Panc1 (cell line): ENCODE data around the gene APOBEC3G. TPM values are rescaled to one million over a fixed set of nuclear protein-coding genes. Genes with fewer than 3 reads are reported as not detected.
"Not testable (repeated sequence)": the region's sequence is repeated elsewhere in the genome, so short reads cannot be mapped to it uniquely, and the experiment has no call there.

Experiments used
- ATAC-seq: fragments of 200-7000 bp; cut with Tn5 transposase; 2 replicates; pipeline ENCODE4 v1.9.1; 2020; ENCODE audit warnings: mild to moderate bottlenecking, moderate library complexity
- BruUV-seq: library from RNA; stranded (reverse); fragments of 400-500 nt; replicated peaks from 2 replicates; lab custom pipeline; 2021; lab: Mats Ljungman, UMichigan
- CTCF ChIA-PET: fragments of 300-600 bp; sonication (Branson Sonifier 250); formaldehyde crosslinking; loops from one replicate; lab custom pipeline; 2022; ENCODE audit warnings: antibody characterized with exemption; lab: Charles Lee
- POLR2A ChIA-PET: fragments of 300-600 bp; sonication (Branson Sonifier 250); formaldehyde crosslinking; loops from one replicate; lab custom pipeline; 2022; ENCODE audit warnings: antibody characterized with exemption; lab: Charles Lee
- DNase-seq: peaks from one replicate; pipeline ENCODE4 v3.0.0-alpha.2; 2010; ENCODE audit warnings: low read depth, low spot score
- H3K27ac ChIP-seq: 2 replicates; pipeline ENCODE4 v1.5.1; 2011; ENCODE audit warnings: mild to moderate bottlenecking, low read length, inconsistent platforms
- H3K27me3 ChIP-seq: fragments of 200-500 bp; sonication (Bioruptor generic); 2 replicates; pipeline ENCODE4 v1.6.0; 2014; ENCODE audit warnings: low read length, inconsistent platforms; ENCODE audit not compliant: control insufficient read depth, insufficient read depth
- H3K36me3 ChIP-seq: fragments of 200-500 bp; sonication (Bioruptor generic); 2 replicates; pipeline ENCODE4 v1.5.1; 2014; ENCODE audit warnings: inconsistent platforms, mild to moderate bottlenecking, low read length, moderate library complexity; ENCODE audit not compliant: control insufficient read depth, insufficient read depth
- H3K4me1 ChIP-seq: 2 replicates; pipeline ENCODE4 v1.5.1; 2011; ENCODE audit warnings: inconsistent platforms, mild to moderate bottlenecking, low read length, moderate library complexity; ENCODE audit not compliant: control insufficient read depth, insufficient read depth
- H3K4me3 ChIP-seq, 2 experiments: 2 replicates each; pipeline ENCODE4 v1.5.1; 2011 to 2012; ENCODE audit warnings: low read depth in 2 of 2, low read length in 2 of 2, mild to moderate bottlenecking in 2 of 2, inconsistent platforms in 1 of 2, moderate library complexity in 1 of 2
- H3K9me3 ChIP-seq: fragments of 200-500 bp; sonication (Bioruptor generic); 2 replicates; pipeline ENCODE4 v1.5.1; 2014; ENCODE audit warnings: low read depth, mild to moderate bottlenecking, inconsistent platforms, low read length, moderate library complexity; ENCODE audit not compliant: control insufficient read depth, insufficient read depth
- POLR2AphosphoS5 ChIP-seq: IDR thresholded peaks from 2 replicates; pipeline ENCODE4 v1.6.1; 2012; ENCODE audit warnings: mild to moderate bottlenecking, low read depth, low read length, moderate library complexity
- SIN3A ChIP-seq: IDR thresholded peaks from 2 replicates; pipeline ENCODE4 v1.6.1; 2012; ENCODE audit warnings: low read depth, mild to moderate bottlenecking, low read length, moderate library complexity, borderline replicate concordance; ENCODE audit not compliant: insufficient read depth
- TCF7L2 ChIP-seq: IDR thresholded peaks from 2 replicates; pipeline ENCODE4 v1.6.1; 2011; ENCODE audit warnings: mild to moderate bottlenecking, low read depth, low read length, inconsistent platforms
- in situ Hi-C: cut with HindIII; loops from 2 replicates; pipeline ENCODE4 v1.10.0; 2016; ENCODE audit warnings: low sequenced_read_pairs, low pct_unique_long_range_greater_than_20kb
- intact Hi-C: fragments of 100-400 bp; cut with micrococcal nuclease; formaldehyde crosslinking; loops from one replicate; pipeline ENCODE4 v1.10.0; 2022; ENCODE audit not compliant: unreplicated experiment
- total RNA-seq: library from RNA; stranded (reverse); gene quantifications from one replicate; pipeline ENCODE4 v1.2.1, GENCODE V29; 2021; ENCODE audit not compliant: unreplicated experiment
- TF ChIP-seq, protein P1 (sequence below): fragments of 450-650 bp; IDR thresholded peaks from 2 replicates; pipeline ENCODE4 v1.5.1; 2017; ENCODE audit warnings: mild to moderate bottlenecking
- TF ChIP-seq, protein P2 (sequence below), 2 experiments: IDR thresholded peaks; 2 replicates each; pipeline ENCODE4 v1.6.1; 2011 to 2012; ENCODE audit warnings: low read depth in 2 of 2, control low read depth in 1 of 2, low read length in 1 of 2, mild to moderate bottlenecking in 1 of 2, moderate library complexity in 1 of 2; ENCODE audit not compliant: insufficient read depth in 1 of 2

The APOBEC3G gene
- total RNA-seq, 1 experiment from 2014 or later, result 4.8 TPM

DNA sequence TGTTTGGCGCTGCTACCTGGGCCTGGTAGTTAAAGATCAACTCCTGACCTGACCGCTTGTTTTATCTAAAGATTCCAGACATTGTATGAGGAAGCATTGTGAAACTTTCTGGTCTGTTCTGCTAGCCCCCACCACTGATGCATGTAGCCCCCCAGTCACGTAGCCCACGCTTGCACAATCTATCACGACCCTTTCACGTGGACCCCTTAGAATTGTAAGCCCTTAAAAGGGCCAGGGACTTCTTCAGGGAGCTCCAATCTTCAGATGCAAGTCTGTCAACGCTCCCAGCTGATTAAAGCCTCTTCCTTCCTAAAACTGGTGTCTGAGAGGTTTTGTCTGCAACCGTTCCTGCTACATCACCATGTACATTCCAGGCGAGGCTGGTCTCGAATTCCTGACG lies 21.4 kb upstream of the APOBEC3G start:
- no peak overlapping the region for H3K4me3 ChIP-seq
- no peaks in the 10 kb centered on the region for H3K27me3 ChIP-seq
- H3K4me1 ChIP-seq, result no peaks in the 10 kb centered on the region
- no TSS peak for BruUV-seq
- no peak for DNase-seq
- H3K36me3 ChIP-seq, result no peaks in the 10 kb centered on the region
- ATAC-seq, result no peak
- intact Hi-C loops, result no loop called here
- no peak overlapping the region for H3K27ac ChIP-seq
- no peak for TF ChIP-seq TCF7L2
- no peak for TF ChIP-seq POLR2AphosphoS5
- no peak for TF ChIP-seq SIN3A
- TF ChIP-seq, protein P1, sequence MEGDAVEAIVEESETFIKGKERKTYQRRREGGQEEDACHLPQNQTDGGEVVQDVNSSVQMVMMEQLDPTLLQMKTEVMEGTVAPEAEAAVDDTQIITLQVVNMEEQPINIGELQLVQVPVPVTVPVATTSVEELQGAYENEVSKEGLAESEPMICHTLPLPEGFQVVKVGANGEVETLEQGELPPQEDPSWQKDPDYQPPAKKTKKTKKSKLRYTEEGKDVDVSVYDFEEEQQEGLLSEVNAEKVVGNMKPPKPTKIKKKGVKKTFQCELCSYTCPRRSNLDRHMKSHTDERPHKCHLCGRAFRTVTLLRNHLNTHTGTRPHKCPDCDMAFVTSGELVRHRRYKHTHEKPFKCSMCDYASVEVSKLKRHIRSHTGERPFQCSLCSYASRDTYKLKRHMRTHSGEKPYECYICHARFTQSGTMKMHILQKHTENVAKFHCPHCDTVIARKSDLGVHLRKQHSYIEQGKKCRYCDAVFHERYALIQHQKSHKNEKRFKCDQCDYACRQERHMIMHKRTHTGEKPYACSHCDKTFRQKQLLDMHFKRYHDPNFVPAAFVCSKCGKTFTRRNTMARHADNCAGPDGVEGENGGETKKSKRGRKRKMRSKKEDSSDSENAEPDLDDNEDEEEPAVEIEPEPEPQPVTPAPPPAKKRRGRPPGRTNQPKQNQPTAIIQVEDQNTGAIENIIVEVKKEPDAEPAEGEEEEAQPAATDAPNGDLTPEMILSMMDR, result no peak
- TF ChIP-seq, protein P2, sequence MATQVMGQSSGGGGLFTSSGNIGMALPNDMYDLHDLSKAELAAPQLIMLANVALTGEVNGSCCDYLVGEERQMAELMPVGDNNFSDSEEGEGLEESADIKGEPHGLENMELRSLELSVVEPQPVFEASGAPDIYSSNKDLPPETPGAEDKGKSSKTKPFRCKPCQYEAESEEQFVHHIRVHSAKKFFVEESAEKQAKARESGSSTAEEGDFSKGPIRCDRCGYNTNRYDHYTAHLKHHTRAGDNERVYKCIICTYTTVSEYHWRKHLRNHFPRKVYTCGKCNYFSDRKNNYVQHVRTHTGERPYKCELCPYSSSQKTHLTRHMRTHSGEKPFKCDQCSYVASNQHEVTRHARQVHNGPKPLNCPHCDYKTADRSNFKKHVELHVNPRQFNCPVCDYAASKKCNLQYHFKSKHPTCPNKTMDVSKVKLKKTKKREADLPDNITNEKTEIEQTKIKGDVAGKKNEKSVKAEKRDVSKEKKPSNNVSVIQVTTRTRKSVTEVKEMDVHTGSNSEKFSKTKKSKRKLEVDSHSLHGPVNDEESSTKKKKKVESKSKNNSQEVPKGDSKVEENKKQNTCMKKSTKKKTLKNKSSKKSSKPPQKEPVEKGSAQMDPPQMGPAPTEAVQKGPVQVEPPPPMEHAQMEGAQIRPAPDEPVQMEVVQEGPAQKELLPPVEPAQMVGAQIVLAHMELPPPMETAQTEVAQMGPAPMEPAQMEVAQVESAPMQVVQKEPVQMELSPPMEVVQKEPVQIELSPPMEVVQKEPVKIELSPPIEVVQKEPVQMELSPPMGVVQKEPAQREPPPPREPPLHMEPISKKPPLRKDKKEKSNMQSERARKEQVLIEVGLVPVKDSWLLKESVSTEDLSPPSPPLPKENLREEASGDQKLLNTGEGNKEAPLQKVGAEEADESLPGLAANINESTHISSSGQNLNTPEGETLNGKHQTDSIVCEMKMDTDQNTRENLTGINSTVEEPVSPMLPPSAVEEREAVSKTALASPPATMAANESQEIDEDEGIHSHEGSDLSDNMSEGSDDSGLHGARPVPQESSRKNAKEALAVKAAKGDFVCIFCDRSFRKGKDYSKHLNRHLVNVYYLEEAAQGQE (IDR thresholded peaks at IDR 0.05; ENCODE audit: insufficient read depth in 1 of 2, low read depth in 2 of 2, low read length in 1 of 2), result no peak
- POLR2A ChIA-PET, result no interaction called here
- H3K9me3 ChIP-seq, result no peaks in the 10 kb centered on the region
- in situ Hi-C loops, result no loop called here
- CTCF ChIA-PET, result no interaction called here

DNA sequence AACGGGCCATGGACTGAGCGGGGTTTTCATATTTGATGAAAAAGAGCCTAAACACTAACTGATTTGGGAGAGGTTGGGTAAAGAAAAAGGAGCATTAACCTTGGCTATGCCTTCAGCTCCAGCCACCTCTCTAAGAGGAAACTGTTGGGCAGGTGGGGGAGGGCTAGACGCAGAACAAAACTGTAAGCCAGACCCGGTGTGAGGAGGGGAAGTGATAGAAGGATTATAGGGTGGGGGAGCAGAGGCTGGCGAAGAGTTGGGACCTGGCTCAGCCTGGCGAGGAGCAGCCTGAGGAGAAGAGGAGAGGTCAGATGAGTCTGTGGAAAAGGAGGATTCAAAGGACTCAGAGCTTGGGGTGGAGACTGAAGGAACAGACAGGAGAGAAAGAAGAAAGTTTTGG lies 15.8 kb upstream of the APOBEC3G start:
- H3K36me3 ChIP-seq, H3K27ac ChIP-seq, H3K4me3 ChIP-seq, CTCF ChIA-PET, H3K9me3 ChIP-seq, in situ Hi-C loops, H3K27me3 ChIP-seq, intact Hi-C loops, DNase-seq, POLR2A ChIA-PET, ATAC-seq, BruUV-seq, H3K4me1 ChIP-seq: not testable (repeated sequence)

DNA sequence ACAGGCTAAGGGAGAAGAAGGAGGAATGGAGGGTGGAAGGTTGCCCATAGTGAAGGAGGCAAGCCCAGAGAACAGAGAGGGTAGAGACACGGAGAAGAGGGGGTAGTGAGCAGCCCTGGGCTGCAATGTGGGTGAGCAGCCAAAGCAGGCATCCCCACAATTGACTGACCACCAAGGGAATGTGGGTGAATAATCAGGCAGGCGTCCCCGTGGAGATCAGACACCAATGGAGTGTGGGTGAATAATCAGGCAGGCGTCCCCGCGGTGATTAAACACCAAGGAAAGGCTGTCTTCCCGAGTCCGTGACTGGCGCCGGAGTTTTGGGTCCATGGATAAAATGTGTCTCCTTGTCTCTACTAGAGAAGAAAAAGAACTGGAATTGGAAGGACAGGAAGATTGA lies 15.1 kb upstream of the APOBEC3G start:
- in situ Hi-C loops, H3K9me3 ChIP-seq, H3K4me1 ChIP-seq, H3K36me3 ChIP-seq, CTCF ChIA-PET, intact Hi-C loops, POLR2A ChIA-PET, DNase-seq, H3K4me3 ChIP-seq, H3K27me3 ChIP-seq, ATAC-seq, BruUV-seq, H3K27ac ChIP-seq: not testable (repeated sequence)

DNA sequence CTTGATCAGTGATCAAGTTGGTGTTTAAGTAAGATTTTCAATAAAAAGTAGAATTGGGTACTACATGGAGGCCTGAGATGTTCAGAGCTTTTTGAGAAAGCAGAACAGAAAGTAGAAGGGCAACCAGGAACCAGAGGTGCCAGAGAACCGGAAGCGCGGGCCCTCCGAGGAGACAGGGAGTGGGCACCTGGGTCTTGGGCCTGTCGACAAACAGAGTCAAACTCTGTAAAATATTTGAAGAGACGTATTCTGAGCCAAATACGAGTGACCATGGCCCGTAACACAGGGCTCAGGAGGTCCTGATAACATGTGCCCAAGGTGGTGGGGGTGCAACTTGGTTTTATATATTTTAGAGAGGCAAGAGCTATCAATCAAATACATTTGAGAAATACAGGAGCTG lies 13.2 kb upstream of the APOBEC3G start:
- H3K27ac ChIP-seq, intact Hi-C loops, ATAC-seq, CTCF ChIA-PET, DNase-seq, H3K4me3 ChIP-seq, H3K4me1 ChIP-seq, POLR2A ChIA-PET, in situ Hi-C loops, BruUV-seq, H3K36me3 ChIP-seq, H3K9me3 ChIP-seq, H3K27me3 ChIP-seq: not testable (repeated sequence)

DNA sequence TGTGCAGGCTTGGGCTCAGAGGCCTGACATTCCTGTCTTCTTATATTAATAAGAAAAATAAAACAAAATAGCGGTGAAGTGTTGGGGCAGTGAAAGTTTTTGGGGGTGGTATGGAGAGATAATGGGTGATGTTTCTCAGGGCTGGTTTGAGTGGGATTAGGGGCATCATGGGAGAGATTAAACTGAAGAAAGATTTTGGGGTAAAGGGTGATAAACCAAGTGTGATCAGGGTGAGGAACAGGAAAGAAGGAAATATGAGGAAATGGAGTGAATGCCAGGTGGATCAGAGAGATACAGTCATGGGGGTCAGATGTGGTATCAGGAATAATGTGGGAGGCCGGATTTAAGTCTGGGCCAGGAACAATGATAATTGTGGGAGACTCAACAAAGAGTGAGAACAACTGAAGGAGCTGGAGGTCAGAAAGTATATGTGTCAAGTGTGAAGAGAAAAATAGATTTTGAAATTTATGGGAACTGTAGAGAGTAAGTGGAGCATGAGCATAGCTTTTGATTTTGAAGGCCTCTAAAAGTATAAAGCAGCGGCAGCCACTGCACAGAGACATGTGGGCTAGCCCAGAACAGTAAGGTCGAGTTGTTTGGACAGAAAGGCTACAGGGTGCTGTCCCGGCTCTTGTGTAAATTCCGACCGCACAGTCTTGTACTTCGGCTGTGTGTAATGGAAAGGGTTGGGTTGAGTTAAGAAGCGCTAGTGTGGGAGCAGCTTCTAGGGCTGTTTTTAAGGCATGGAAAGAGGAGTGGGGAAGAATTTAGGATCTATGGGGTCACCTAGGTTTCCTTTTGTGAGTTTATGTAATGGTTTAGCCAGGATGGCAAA lies 10.4 kb upstream of the APOBEC3G start:
- DNase-seq, H3K36me3 ChIP-seq, H3K4me1 ChIP-seq, H3K4me3 ChIP-seq, in situ Hi-C loops, H3K9me3 ChIP-seq, intact Hi-C loops, BruUV-seq, ATAC-seq, H3K27me3 ChIP-seq, POLR2A ChIA-PET, H3K27ac ChIP-seq, CTCF ChIA-PET: not testable (repeated sequence)
